Islet of Langerhans (tissue), 1 donor: ENCODE measurements around the gene ERI3.
"Not testable (repeated sequence)": the region's sequence is repeated elsewhere in the genome, so short reads cannot be mapped to it uniquely, and the experiment has no call there.

Experiments used
- FAIRE-seq: peaks from one replicate; lab custom pipeline; 2011; peaks lifted over from hg19 to GRCh38; lab: Jason Lieb, UNC

The ERI3 gene

DNA sequence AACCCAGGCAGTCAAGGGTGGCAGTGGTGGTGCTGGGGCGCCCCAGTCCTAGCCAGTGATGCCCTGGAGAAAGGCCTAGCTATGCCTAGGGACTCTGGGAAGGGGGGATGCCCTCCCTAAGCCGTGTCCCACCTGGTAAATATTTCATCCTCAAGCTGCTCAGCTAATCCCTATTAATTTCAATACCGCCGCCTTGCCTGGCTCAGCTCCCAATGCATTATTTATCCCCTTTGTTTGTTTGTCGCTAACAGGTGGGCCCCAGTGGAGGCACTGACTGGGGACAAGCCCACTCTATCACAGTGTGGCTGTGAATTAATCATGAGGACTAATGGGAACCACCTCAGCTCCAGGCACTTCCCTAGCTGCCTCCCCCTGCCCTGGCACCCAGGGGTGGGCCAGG, 119.2 kb downstream of the ERI3 start:
- no peak for FAIRE-seq

DNA sequence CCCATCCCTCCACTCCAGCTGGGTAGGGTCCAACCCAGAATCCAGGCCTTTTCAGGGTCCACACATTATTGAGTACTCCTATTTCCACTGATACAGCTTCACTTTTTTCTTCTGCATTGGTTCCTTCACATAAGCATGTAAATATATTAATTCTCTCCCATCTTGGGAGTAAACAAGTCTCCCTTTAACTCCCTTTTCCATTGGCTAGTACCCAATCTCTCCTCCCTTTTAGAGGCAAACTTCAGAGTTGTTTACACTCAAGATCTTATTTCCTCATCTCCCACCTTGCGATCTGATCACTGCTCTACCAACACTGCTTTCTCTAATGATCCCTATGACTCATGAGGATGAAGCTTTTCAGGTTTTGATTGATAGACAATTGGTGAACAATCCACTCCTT, 121.5 kb downstream of the ERI3 start:
- FAIRE-seq, result no peak

DNA sequence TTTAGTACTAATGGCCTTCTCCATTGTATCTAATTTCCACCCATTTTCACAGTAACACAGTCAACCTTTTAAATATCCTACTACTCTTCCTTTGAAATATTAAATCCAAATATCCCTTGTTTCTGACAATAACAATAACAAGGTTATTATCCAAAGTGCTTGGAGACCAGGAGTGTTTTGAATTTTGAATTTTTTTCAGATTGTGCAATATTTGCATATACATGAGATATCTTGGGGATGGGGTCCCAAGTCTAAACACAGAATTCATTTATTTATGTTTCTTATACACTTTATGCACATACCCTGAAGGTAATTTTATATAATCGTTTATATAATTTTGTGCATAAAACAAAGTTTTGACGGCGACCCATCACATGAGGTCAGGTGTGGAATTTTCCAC, 124.3 kb downstream of the ERI3 start:
- no peak for FAIRE-seq

DNA sequence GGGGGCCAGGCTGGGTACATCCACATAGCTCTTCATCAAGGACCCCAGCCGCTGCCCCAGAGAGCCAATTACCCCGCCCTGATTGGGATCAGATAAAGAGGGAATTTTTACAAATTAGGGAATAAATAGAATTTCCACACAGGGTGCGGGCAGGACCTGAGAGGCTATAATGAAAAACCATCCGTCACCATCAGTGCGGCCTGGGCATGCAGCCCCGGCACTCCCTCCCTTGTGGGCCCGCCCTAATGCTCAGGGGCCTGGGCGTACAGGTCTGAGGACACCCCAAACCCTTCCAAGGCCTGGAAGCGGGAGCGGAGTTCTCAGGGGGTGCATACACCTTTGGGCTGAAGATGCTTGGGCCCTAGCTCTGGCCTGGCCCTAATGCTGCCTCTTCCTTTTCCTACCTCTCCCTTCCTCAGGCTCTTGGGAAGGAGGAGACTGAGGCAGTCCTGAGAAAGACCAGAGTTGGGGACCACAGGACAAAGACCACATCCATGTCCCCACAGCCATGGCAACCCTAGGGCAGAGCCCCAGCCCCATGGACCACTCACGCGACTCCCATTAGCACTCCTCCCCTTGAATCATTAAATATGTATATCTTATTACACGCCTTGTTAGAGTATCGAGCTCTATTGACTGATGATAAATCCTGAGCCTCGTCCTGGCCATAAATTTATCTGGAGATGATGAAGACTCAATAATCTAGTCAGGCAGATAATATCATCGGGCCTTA, 125.5 kb downstream of the ERI3 start:
- FAIRE-seq, result no peak

DNA sequence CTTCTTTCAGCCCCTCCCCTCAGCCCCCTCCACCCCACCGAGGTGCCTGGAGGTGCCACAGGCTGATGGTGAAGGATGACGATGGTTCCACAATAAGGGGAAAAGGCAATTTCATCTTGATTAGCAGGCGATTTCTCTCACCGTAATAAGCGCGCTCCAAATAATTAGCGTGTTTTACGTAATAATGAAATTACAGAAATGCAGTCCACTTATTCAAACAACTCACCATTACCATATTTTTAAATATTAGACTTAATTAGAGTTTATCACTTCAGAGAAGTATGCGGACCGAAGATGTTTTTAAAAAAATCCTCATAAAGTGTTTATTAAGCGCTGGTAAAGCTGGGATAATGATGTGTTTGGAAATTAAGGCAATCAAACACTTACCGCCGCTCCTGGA, 126.8 kb downstream of the ERI3 start:
- FAIRE-seq, result no peak

DNA sequence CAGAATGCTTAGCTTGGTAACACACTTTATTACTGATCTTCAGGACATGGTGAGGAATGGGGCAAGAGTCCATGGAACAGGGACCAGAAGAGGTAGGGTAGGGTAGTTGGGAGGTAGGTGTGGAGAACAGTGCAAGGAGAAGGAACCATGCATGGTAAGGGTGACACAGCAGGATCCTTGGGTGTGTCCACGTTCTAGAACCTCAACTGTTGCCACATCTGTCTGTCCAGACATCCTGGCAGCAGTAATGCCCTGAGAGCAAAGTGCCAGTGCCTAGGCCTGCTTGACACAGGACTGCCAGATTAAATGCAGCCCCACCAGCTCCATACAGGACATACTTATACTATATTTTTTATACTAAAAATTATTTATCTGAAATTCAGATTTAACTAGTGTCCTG, 127.8 kb downstream of the ERI3 start:
- no peak for FAIRE-seq

DNA sequence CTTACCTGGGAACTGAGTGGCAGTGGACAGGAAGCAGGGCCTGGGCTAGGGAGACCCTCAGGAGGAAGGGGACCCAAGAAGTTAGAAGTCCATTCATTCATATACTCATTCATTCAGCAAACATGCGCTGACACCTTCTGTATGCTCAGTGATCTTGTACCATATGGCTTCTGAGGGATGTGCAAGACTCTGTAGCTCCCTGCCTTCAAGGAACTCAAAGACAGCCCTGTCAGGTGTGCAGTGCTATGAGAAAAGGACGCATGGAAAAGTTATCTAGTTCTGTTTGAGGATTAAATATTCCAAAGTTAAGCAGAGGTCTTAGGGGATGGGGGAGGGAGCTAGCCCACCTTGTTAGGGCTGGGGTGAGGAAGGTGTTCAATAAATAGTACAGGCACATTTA, 129.3 kb downstream of the ERI3 start:
- FAIRE-seq, result no peak

DNA sequence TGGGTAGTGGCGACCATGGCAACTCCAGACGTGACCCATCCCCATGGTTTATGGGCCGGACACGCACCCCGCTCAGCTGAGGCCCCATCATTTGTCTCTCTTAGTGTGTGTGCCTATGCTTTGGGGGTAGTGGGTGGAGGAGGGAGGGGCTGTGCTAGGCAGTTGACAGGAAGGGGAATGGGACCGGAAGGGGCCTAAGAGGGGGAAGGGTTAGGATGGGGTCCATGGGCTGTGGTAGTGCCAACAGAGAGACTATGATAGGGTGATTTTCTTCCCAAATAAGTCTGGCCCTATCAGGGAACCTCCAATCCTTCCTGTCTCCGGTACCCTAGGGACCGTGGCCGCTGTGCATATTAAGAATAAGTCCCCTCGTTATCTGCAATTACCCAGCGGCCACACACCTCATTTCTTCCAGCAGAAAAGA, 131.9 kb downstream of the ERI3 start:
- FAIRE-seq, result no peak

DNA sequence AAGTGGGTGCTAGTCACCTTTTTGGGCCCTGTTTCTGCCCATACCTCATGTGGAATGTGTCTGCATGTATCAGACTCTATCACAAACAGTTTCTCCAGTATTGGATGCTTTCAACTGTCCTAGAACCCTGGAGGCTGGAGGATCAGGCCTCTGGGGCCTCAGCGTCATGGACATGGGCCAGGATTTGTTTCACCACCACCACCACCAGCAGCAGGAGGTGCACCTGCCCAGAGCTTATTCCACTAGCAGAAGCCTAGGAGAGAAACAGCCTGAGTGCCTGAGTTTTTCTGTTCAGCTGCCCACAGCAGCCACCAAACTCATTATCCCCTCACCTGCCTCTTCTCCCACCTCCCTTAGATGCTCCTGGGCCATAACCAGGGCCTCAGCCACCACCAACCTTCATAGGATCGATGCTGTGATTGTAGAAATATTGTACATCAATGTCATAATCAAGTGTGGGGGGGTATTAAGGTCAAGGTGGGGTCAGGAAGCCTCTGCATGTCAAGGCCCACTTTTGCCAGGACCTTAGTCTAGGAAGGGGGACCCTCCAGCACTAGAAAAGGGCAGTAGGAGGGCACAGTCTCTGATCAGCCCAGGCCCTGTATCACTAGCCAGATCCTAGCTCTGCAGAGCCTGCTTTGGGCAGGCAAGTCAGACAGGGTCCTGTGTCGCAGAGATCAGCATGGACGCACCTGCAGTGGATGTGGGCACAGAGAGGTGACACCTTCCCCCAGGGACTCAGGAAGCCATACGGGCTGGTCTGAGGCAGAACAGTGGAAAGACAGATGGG, 132.5 kb downstream of the ERI3 start:
- no peak for FAIRE-seq

DNA sequence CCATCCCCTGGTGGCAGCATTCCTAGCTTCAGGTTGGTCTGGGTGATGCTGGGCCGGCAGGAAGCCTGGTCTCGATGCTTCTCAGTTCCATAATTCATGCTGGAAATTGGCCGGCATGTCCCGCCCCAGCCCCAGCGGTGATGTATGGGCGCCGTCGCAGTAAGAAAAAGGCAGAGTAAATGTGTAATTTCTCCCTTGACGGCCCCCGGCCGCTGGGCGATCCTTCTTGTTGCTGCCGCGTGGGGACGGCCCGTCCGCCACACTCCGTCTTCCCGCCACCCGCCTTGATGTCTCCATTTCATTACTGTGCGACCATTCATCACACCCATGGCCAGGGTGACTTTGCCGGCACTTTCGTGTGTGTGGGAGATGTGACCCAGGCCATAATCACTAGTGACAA, 133.3 kb downstream of the ERI3 start:
- no peak for FAIRE-seq

DNA sequence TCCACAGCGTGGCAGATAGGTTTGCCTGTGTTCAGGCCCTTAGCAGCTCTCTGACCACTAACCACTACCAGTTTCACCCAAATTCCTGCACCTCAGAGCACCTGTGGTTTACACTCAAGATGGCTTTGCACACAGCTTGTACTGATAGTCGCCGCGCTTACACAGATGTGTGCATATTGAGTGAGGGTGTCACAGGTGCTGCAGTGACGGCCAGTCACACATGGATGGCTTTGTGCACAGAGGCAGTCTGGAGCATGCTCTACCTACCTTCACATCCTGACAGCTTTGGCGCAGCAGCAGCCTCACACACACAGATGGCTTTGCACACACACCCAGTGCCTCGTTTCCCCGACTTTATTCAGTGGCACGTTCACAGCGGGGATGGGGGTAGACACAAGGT, 134.3 kb downstream of the ERI3 start:
- no peak for FAIRE-seq

DNA sequence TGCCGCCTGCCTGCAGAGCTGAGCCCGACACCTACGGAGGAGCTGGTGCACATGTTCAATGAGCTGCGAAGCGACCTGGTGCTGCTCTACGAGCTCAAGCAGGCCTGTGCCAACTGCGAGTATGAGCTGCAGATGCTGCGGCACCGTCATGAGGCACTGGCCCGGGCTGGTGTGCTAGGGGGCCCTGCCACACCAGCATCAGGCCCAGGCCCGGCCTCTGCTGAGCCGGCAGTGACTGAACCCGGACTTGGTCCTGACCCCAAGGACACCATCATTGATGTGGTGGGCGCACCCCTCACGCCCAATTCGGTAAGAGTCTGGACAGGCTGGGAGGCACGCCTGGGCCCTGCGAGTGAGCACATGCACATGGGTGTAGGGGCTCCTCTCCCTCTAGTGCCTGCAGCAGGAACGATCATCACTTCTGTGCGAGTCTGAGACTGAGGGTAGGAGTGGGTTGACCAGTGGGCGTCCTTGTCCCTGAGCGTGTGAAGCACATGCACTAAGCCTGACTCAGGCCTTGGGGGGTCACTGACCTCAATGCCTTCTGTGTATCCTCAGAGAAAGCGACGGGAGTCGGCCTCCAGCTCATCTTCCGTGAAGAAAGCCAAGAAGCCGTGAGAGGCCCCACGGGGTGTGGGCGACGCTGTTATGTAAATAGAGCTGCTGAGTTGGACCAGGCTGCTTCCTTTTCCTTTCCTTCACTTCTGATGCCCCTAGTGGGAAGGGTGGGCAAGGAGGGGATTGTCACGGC, 134.9 kb downstream of the ERI3 start:
- FAIRE-seq, result no peak

DNA sequence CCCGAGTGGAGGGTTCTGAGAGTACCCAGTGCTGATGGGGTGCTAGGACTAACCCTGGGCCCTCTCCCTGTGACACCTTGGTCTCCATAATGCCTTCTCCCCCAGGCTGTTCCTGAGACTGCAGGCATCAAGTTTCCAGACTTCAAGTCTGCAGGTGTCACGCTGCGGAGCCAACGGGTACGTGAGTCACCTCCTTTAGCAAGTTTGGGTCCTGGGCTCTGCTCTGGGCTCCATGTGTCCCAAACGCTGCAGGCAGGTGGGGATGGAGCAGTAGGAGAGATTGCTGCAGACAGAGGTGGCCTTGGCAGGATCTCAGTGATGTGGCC, 135.8 kb downstream of the ERI3 start:
- no peak for FAIRE-seq

DNA sequence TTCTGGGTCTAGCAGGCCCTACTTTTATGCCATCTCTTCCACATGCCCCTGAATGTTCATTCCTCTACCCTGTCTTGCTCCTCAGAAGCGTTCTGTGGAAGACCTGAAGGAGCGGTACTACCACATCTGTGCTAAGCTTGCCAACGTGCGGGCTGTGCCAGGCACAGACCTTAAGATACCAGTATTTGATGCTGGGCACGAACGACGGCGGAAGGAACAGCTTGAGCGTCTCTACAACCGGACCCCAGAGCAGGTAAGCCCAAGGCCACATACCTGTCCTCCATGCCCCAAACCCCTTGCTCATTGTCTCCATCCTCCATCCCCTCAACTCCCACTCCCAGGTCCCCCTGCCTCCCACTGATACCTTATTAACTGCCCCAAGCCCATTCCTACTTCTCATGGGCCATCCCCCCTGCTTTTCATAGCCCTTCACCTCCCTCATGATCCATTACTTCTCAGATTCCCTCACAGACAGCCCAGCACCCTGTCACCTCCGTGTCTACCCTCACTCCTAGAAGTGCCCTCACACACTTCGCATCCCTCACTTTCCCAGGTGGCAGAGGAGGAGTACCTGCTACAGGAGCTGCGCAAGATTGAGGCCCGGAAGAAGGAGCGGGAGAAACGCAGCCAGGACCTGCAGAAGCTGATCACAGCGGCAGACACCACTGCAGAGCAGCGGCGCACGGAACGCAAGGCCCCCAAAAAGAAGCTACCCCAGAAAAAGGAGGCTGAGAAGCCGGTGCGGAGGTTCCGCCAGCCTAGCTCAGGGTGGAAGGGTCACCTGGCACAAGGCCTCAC, 136.4 kb downstream of the ERI3 start:
- FAIRE-seq, result no peak

DNA sequence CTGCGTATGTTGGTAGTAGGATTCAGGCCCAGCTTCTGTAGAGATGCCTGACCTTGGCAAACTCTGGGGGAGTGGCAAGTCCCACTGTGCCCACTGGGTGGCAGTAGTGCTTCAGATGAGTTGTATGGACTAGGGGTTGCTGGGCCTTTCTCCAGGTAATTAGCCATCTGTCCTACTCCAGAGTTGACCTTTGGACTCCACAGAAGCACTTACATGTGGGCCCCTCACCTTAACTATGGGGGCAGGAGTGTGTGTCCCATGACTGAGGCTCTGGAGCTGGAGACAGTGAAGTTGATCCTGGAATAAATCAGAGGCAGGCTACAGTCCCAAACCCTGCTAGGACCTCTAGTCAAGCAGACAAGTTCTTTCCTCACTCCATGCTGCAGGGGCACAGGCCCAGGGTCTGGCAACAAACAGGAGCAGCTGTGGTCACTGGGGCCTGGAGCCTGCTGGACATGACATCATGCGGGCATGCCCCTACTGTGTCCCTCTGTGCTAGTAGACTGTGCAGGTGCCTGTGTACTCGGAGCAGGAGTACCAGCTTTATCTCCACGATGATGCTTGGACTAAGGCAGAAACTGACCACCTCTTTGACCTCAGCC, 137.1 kb downstream of the ERI3 start:
- peak; percentile 90 for FAIRE-seq

DNA sequence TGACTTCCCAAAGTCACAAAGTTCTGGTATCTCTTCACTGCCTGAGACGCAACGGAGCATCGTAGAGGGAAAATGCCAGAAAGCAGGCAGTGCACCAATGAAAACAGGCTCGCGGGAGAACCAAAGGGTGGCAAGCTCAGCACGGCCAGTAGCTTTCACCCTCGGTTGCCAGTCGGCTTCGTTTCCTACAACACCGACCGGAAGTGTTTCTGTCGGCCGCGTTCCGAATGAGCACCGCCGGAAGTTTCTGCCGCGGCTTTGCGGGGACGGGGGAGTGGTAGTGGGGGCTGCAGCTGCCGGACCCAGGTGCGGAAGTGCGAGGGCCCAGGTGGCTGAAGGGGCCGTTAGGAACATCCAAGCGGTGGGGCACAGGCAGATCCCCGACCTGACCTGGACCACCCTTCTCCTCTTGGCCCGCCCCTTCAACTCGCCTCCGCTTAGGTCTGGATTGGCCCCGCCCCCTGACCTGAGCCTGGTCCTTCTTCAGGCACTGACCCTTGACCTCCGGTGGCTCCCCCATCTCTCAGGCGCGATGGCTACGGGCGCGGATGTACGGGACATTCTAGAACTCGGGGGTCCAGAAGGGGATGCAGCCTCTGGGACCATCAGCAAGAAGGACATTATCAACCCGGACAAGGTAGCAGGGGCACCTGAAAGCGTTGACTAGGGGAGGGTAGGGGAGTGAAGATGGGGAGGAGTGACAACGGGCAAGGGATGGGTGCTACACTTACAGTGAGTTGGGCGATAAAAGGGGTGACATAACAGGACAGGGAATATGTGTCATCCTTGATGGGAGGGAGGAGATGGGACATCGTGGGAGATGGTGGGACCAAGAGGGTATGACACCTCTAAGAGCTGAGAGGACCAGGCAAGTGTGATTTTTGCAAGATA, 141.6 kb downstream of the ERI3 start, which contains the start of gene DMAP1:
Gene DMAP1, plus strand, starts transcription at position 250 of the 891 bp plus-strand sequence. Its CDS starts 283 bp downstream, at position 533.
- no peak for FAIRE-seq

DNA sequence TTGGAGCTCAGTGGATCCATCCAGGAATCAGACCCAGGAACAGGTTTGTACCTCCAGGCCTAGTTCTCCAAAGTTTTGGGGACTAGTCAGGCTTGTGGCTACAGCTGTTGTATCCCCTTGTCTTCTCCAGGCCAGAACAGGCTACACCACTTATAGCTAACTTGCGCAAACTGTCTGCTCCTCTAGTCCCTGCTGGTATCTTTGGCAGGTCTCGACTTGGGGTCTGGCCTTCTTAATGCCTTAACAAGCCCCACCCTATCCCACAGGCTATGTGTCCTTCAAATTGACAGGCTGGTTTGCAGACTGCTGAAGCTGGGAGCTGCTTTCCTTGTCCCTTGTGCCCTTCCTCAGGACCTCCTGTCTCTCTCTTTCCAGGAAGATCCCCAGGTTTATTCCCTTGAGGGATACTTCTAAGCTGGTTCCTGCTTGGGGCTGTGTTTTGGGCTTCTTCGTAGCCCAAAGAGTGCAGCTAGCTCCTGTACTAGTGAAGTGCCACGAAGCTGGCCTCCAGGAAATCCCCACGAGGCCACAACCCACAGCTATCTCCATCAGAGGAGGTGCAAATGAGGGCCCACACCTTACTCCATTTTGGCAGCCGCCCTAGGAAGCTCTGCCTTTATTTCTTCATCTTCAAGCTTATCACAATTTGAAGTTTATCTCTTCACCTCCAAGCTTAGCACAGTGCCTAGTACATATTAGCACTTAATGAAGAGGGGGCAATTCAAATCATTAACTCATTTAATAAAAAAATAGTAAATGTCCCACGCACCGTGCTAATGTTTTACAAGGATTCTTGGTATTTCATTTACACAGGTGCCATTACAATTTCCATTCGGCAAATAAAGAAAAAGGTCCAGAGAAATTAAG, 142.5 kb downstream of the ERI3 start:
- FAIRE-seq, result no peak

DNA sequence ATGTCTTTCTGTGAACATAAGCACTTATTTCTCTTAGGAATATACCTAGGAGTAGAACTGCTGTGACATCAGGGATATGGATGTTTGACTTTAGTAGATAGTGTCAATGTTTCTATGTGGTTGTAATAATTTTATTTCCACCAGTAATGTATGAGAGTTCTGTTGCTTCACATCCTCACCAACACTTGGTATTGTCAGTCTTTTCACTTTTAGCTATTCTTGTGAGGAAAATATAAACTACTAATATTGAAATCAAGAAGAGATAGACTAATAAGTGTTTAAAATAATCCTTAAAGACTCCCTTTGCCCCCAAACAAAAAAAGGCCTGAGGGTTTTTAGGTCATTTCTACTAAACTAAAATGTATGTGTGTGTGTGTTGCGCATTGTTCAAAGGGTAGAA, 144.5 kb downstream of the ERI3 start:
- no peak for FAIRE-seq

DNA sequence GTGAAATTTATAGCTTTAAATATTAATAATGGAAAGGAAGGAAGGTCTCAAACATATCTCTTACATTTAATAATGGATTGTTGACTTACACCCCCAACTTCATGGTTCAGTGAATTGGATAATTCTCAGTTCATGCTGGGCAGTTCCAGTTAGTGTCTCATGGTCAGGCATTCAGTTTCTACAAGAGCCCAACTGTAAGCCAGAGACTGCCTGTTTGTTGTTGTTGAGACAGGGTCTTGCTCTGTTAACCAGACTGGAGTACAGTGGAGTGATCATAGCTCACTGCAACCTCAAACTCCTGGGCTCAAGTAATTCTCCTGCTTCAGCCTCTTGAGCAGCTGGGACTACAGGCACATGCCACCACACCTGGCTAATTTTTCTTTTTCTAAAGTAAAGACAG, 146.8 kb downstream of the ERI3 start:
- no peak for FAIRE-seq

DNA sequence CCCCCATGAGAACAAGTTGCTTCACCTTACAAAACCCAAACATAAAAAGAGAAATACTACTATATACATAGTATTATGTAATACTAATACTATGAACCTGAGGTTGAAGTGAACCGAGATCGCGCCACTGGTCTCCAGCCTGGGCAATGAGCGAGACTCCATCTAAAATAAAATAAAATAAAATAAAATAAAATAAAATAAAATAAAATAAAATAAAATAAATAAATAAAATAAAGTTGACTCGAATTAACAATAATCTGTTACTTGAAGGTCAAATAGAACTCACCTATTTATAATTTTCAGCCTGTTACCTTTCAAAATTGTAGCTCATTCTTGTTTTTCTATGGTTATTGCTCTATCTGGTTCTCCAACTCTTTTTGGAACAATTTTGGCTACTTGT, 148.5 kb downstream of the ERI3 start:
- FAIRE-seq, result not testable (repeated sequence)
